ENCODE data around the gene ELOVL2.
"Not testable (repeated sequence)": the region's sequence is repeated elsewhere in the genome, so short reads cannot be mapped to it uniquely, and the experiment has no call there.

Gene ELOVL2

GRCh38 chr6:11023032-11023431 is 21.1 kb downstream of the ELOVL2 start:
- DNase-seq (ENCODE audit: low read depth, low spot score), result no peak

GRCh38 chr6:11021714-11022113 is 22.4 kb downstream of the ELOVL2 start:
- no peak for DNase-seq (ENCODE audit: low read depth, low spot score)

- DNase-seq (ENCODE audit: low read depth, low spot score), result no peak
Observed at GRCh38 chr6:11021003-11021402, 23.1 kb downstream of the ELOVL2 start.

GRCh38 chr6:11018225-11018624 is 25.9 kb downstream of the ELOVL2 start:
- DNase-seq (ENCODE audit: low read depth, low spot score), result no peak

GRCh38 chr6:11017090-11017489 is 27.0 kb downstream of the ELOVL2 start:
- no peak for DNase-seq (ENCODE audit: low read depth, low spot score)

GRCh38 chr6:11016452-11016851 is 27.7 kb downstream of the ELOVL2 start:
- DNase-seq (ENCODE audit: low read depth, low spot score), result no peak

- no peak for DNase-seq (ENCODE audit: low read depth, low spot score)
Observed at GRCh38 chr6:11015102-11015501, 29.0 kb downstream of the ELOVL2 start.

GRCh38 chr6:11013721-11014070 is 30.4 kb downstream of the ELOVL2 start:
- DNase-seq (ENCODE audit: low read depth, low spot score), result no peak

- no peak for DNase-seq (ENCODE audit: low read depth, low spot score)
Observed at GRCh38 chr6:11012976-11013720, 31.0 kb downstream of the ELOVL2 start.

GRCh38 chr6:11012295-11012754 is 31.8 kb downstream of the ELOVL2 start:
- no peak for DNase-seq (ENCODE audit: low read depth, low spot score)

GRCh38 chr6:11011787-11012234 is 32.3 kb downstream of the ELOVL2 start:
- no peak for DNase-seq (ENCODE audit: low read depth, low spot score)

GRCh38 chr6:11009353-11009752 is 34.8 kb downstream of the ELOVL2 start:
- no peak for DNase-seq (ENCODE audit: low read depth, low spot score)

GRCh38 chr6:11008821-11009220 is 35.3 kb downstream of the ELOVL2 start:
- DNase-seq (ENCODE audit: low read depth, low spot score), result no peak

GRCh38 chr6:11007715-11008608 is 36.1 kb downstream of the ELOVL2 start:
- DNase-seq (ENCODE audit: low read depth, low spot score), result no peak

GRCh38 chr6:11006061-11006460 is 38.0 kb downstream of the ELOVL2 start:
- DNase-seq (ENCODE audit: low read depth, low spot score), result no peak

GRCh38 chr6:11003297-11003696 is 40.8 kb downstream of the ELOVL2 start:
- not testable (repeated sequence) for DNase-seq (ENCODE audit: low read depth, low spot score)

GRCh38 chr6:11002176-11002575 is 41.9 kb downstream of the ELOVL2 start:
- no peak for DNase-seq (ENCODE audit: low read depth, low spot score)

GRCh38 chr6:10999994-11000393 is 44.1 kb downstream of the ELOVL2 start:
- DNase-seq (ENCODE audit: low read depth, low spot score), result no peak

- no peak for DNase-seq (ENCODE audit: low read depth, low spot score)
Observed at GRCh38 chr6:10995114-10995707, 48.9 kb downstream of the ELOVL2 start.

- DNase-seq (ENCODE audit: low read depth, low spot score), result no peak
Observed at GRCh38 chr6:10993896-10994295, 50.2 kb downstream of the ELOVL2 start.

- no peak for DNase-seq (ENCODE audit: low read depth, low spot score)
Observed at GRCh38 chr6:10991115-10991514, 53.0 kb downstream of the ELOVL2 start.

GRCh38 chr6:10989587-10989986 is 54.5 kb downstream of the ELOVL2 start:
- DNase-seq (ENCODE audit: low read depth, low spot score), result no peak
